ENCODE data around the gene MSMO1. TPM values are rescaled to one million over a fixed set of nuclear protein-coding genes. Genes with fewer than 3 reads are reported as not detected.
"Not testable (repeated sequence)": the region's sequence is repeated elsewhere in the genome, so short reads cannot be mapped to it uniquely, and the experiment has no call there.

MSMO1 gene
- total RNA-seq, 4 donors from 2014 or later = 10.8 to 17.4 (median 12.4) TPM

GRCh38 chr4:165331359-165331758 is 3.9 kb downstream of the MSMO1 start:
- 81% methylated on average over 1 of the region's 1 CpG for WGBS
- DNase-seq (ENCODE audit: extremely low spot score) = no peak

GRCh38 chr4:165331823-165332222 is 4.4 kb downstream of the MSMO1 start:
- Histone ChIP-seq H3K27me3 (no peaks in the 10 kb centered on the region), H3K27ac (replicated peaks in 1 of 4) (no peak overlapping the region), H3K36me3 (peaks cover 0 to 4% (median 0%) of the 10 kb centered on the region in 4 donors), H3K4me1 (peaks cover 9 to 21% (median 14%) of the 10 kb centered on the region in 4 donors), H3K9me3 (no peaks in the 10 kb centered on the region), H3K4me3 (no peak overlapping the region)
- intact Hi-C loops (cut with DNase I) = no loop called here
- no peak for DNase-seq (ENCODE audit: extremely low spot score)
- 84% methylated on average over 10 of the region's 10 CpGs for WGBS
- TF ChIP-seq CTCF (IDR thresholded peaks at IDR 0.05) (no peak), POLR2A (IDR thresholded peaks at IDR 0.05; ENCODE audit: low read depth) (no peak), EP300 (IDR thresholded peaks at IDR 0.05) (no peak), POLR2AphosphoS5 (IDR thresholded peaks at IDR 0.05) (no peak)

More at GRCh38 chr4:165331359-165331758, 3.9 kb downstream of the MSMO1 start:
- Histone ChIP-seq H3K27ac (replicated peaks in 1 of 4) (no peak overlapping the region), H3K27me3 (no peaks in the 10 kb centered on the region), H3K4me1 (peaks cover 9 to 24% (median 16%) of the 10 kb centered on the region in 4 donors), H3K36me3 (peaks cover 0 to 4% (median 0%) of the 10 kb centered on the region in 4 donors), H3K9me3 (no peaks in the 10 kb centered on the region), H3K4me3 (no peak overlapping the region)
- no peak for TF ChIP-seq POLR2AphosphoS5 (IDR thresholded peaks at IDR 0.05)
- no peak for TF ChIP-seq CTCF (IDR thresholded peaks at IDR 0.05)
- no peak for TF ChIP-seq POLR2A (IDR thresholded peaks at IDR 0.05; ENCODE audit: low read depth)
- no peak for TF ChIP-seq EP300 (IDR thresholded peaks at IDR 0.05)
- intact Hi-C loops (cut with DNase I) = no loop called here

- Histone ChIP-seq H3K36me3 (peaks cover 0 to 4% (median 0%) of the 10 kb centered on the region in 4 donors), H3K27ac (replicated peaks in 1 of 4) (no peak overlapping the region), H3K4me3 (no peak overlapping the region), H3K4me1 (peaks cover 9 to 21% (median 14%) of the 10 kb centered on the region in 4 donors), H3K9me3 (no peaks in the 10 kb centered on the region), H3K27me3 (no peaks in the 10 kb centered on the region)
- DNase-seq (ENCODE audit: extremely low spot score) = no peak
- TF ChIP-seq POLR2A (IDR thresholded peaks at IDR 0.05; ENCODE audit: low read depth) = no peak
- TF ChIP-seq POLR2AphosphoS5 (IDR thresholded peaks at IDR 0.05) = no peak
- TF ChIP-seq EP300 (IDR thresholded peaks at IDR 0.05) = no peak
- TF ChIP-seq CTCF (IDR thresholded peaks at IDR 0.05) = no peak
- 57% methylated on average over 1 of the region's 1 CpG for WGBS
- intact Hi-C loops (cut with DNase I) = no loop called here
Measured at GRCh38 chr4:165332502-165332901, 5.0 kb downstream of the MSMO1 start.

GRCh38 chr4:165335163-165335703 is 7.8 kb downstream of the MSMO1 start:
- Histone ChIP-seq H3K9me3 (no peaks in the 10 kb centered on the region), H3K4me3 (no peak overlapping the region), H3K27ac (replicated peaks in 1 of 4) (no peak overlapping the region), H3K27me3 (no peaks in the 10 kb centered on the region), H3K4me1 (no peaks in the 10 kb centered on the region), H3K36me3 (peaks cover 4 to 24% (median 13%) of the 10 kb centered on the region in 4 donors)
- WGBS = 73% methylated on average over 3 of the region's 3 CpGs
- intact Hi-C loops (cut with DNase I) = no loop called here
- TF ChIP-seq POLR2A (IDR thresholded peaks at IDR 0.05; ENCODE audit: low read depth) (no peak), CTCF (IDR thresholded peaks at IDR 0.05) (no peak), POLR2AphosphoS5 (IDR thresholded peaks at IDR 0.05) (no peak), EP300 (IDR thresholded peaks at IDR 0.05) (no peak)
- no peak for DNase-seq (ENCODE audit: extremely low spot score)

- no peak for DNase-seq (ENCODE audit: extremely low spot score)
- no peak overlapping the region for H3K4me3 ChIP-seq
- intact Hi-C loops (cut with DNase I) = no loop called here
- 93% methylated on average over 6 of the region's 6 CpGs for WGBS
- H3K36me3 ChIP-seq = peaks cover 5 to 34% (median 18%) of the 10 kb centered on the region in 4 donors
- TF ChIP-seq CTCF (IDR thresholded peaks at IDR 0.05) (no peak), POLR2A (IDR thresholded peaks at IDR 0.05; ENCODE audit: low read depth) (no peak), EP300 (IDR thresholded peaks at IDR 0.05) (no peak), POLR2AphosphoS5 (IDR thresholded peaks at IDR 0.05) (no peak)
- no peaks in the 10 kb centered on the region for H3K27me3 ChIP-seq
- H3K4me1 ChIP-seq = no peaks in the 10 kb centered on the region
- H3K27ac ChIP-seq (replicated peaks in 1 of 4) = no peak overlapping the region
- H3K9me3 ChIP-seq = no peaks in the 10 kb centered on the region
Measured at GRCh38 chr4:165336743-165337142, 9.3 kb downstream of the MSMO1 start.

GRCh38 chr4:165342340-165342739 is 14.9 kb downstream of the MSMO1 start:
- H3K4me1 ChIP-seq; H3K27me3 ChIP-seq; H3K27ac ChIP-seq (replicated peaks in 1 of 4); H3K4me3 ChIP-seq; intact Hi-C loops (cut with DNase I); H3K9me3 ChIP-seq; DNase-seq (ENCODE audit: extremely low spot score): not testable (repeated sequence)
- H3K36me3 ChIP-seq = peaks cover 5 to 41% (median 22%) of the 10 kb centered on the region in 4 donors
- WGBS = 97% methylated on average over 5 of the region's 5 CpGs

Data from esophagus muscularis mucosa (tissue), 4 donors.